ENCODE results near the gene PRKAG2.

DNA sequence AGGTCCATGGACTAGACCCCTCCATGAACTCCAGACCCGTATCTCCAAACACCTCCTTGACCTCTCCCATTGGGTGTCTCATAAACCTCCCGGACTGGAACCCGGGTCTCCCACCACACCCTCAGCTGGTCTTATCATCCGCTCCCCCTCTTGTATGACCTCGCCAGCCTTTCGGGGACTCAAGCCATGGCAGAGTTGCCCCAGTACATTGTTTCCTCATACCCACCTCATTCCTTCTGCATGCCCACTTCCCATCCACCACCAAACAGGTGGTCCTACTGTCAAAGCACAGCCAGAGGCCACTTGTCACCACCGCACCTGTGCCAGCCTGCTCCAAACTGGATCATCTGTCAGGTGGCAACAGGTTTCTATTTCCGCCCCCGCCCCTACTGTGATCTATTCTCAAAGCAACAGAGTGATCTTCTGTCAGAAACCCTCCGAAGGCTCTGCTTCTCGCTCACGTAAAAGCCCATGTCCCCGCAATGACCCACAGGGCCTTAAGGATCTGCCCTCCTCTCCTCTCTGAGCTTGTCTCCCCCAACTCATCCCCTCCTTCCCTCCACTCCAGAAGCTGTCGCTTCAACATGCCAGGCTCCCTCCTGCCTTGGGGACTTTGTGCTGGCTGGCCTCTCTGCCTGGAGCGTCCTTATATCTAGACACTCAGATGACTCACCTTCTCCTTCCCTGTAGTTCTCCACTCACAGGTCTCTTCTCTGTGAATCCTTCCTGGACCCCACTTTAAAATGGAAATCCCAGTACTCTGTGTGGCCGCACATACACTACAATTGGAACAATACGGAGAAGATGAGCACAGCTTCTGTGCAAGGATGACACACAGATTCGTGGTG, 22.8 kb upstream of the PRKAG2 start:
- TF ChIP-seq, protein P1, sequence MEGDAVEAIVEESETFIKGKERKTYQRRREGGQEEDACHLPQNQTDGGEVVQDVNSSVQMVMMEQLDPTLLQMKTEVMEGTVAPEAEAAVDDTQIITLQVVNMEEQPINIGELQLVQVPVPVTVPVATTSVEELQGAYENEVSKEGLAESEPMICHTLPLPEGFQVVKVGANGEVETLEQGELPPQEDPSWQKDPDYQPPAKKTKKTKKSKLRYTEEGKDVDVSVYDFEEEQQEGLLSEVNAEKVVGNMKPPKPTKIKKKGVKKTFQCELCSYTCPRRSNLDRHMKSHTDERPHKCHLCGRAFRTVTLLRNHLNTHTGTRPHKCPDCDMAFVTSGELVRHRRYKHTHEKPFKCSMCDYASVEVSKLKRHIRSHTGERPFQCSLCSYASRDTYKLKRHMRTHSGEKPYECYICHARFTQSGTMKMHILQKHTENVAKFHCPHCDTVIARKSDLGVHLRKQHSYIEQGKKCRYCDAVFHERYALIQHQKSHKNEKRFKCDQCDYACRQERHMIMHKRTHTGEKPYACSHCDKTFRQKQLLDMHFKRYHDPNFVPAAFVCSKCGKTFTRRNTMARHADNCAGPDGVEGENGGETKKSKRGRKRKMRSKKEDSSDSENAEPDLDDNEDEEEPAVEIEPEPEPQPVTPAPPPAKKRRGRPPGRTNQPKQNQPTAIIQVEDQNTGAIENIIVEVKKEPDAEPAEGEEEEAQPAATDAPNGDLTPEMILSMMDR (IDR thresholded peaks at IDR 0.05), result no peak
- TF ChIP-seq EP300 (IDR thresholded peaks at IDR 0.05; ENCODE audit: low read depth), result no peak
- no peak for TF ChIP-seq POLR2AphosphoS5 (IDR thresholded peaks at IDR 0.05)
- no peak for TF ChIP-seq POLR2A (IDR thresholded peaks at IDR 0.05)

Measured in transverse colon (tissue), 4 donors.